Measurements from ENCODE around the gene RERG. TPM values are rescaled to one million over a fixed set of nuclear protein-coding genes. Genes with fewer than 3 reads are reported as not detected.
A peak's percentile ranks its signal among the peaks of the same experiment; 100 is the strongest.

The RERG gene
- total and polyA plus RNA-seq, 2 donors, result 20.2 to 38.4 TPM

GRCh38 chr12:15192720-15193119, 28.5 kb downstream of the RERG start:
- H3K36me3 ChIP-seq (ENCODE audit: insufficient read depth), result no peaks in the 10 kb centered on the region
- no peak overlapping the region for H3K4me3 ChIP-seq (ENCODE audit: low read depth, low read length)
- DNase-seq (ENCODE audit: extremely low spot score), result no peak
- no peaks in the 10 kb centered on the region for H3K4me1 ChIP-seq (ENCODE audit: insufficient read depth)
- 78% methylated on average over 3 of the region's 3 CpGs for WGBS
- no peak overlapping the region for H3K27ac ChIP-seq (ENCODE audit: low read depth)

GRCh38 chr12:15188127-15188526, 33.1 kb downstream of the RERG start:
- no peak overlapping the region for H3K27ac ChIP-seq (ENCODE audit: low read depth)
- no peak for DNase-seq (ENCODE audit: extremely low spot score)
- H3K36me3 ChIP-seq (ENCODE audit: insufficient read depth), result no peaks in the 10 kb centered on the region
- no peak overlapping the region for H3K4me3 ChIP-seq (ENCODE audit: low read depth, low read length)
- no peaks in the 10 kb centered on the region for H3K4me1 ChIP-seq (ENCODE audit: insufficient read depth)
- WGBS, result 85% methylated on average over 3 of the region's 3 CpGs

- no peak overlapping the region for H3K27ac ChIP-seq (ENCODE audit: low read depth)
Observed at GRCh38 chr12:15186597-15186996, 34.6 kb downstream of the RERG start.

GRCh38 chr12:15184484-15184883, 36.7 kb downstream of the RERG start:
- no peaks in the 10 kb centered on the region for H3K36me3 ChIP-seq (ENCODE audit: insufficient read depth)
- H3K27ac ChIP-seq (ENCODE audit: low read depth), result no peak overlapping the region
- no peaks in the 10 kb centered on the region for H3K4me1 ChIP-seq (ENCODE audit: insufficient read depth)
- H3K4me3 ChIP-seq (ENCODE audit: low read depth, low read length), result no peak overlapping the region
- DNase-seq (ENCODE audit: extremely low spot score), result no peak
- 72% methylated on average over 4 of the region's 4 CpGs for WGBS

More at GRCh38 chr12:15186597-15186996, 34.6 kb downstream of the RERG start:
- no peak for DNase-seq (ENCODE audit: extremely low spot score)
- H3K4me1 ChIP-seq (ENCODE audit: insufficient read depth), result no peaks in the 10 kb centered on the region
- H3K36me3 ChIP-seq (ENCODE audit: insufficient read depth), result no peaks in the 10 kb centered on the region
- WGBS, result 29% methylated on average over 1 of the region's 1 CpG
- no peak overlapping the region for H3K4me3 ChIP-seq (ENCODE audit: low read depth, low read length)

- WGBS, result 57% methylated on average over 5 of the region's 5 CpGs
- Histone ChIP-seq H3K4me3 (ENCODE audit: low read depth, low read length) (no peak overlapping the region), H3K4me1 (ENCODE audit: insufficient read depth) (no peaks in the 10 kb centered on the region), H3K36me3 (ENCODE audit: insufficient read depth) (no peaks in the 10 kb centered on the region), H3K27ac (ENCODE audit: low read depth) (no peak overlapping the region)
- DNase-seq (ENCODE audit: extremely low spot score), result no peak
Observed at GRCh38 chr12:15183821-15184220, 37.4 kb downstream of the RERG start.

- 57% methylated on average over 3 of the region's 3 CpGs for WGBS
- no peaks in the 10 kb centered on the region for H3K36me3 ChIP-seq (ENCODE audit: insufficient read depth)
- H3K27ac ChIP-seq (ENCODE audit: low read depth), result no peak overlapping the region
- no peak overlapping the region for H3K4me3 ChIP-seq (ENCODE audit: low read depth, low read length)
- no peak for DNase-seq (ENCODE audit: extremely low spot score)
- H3K4me1 ChIP-seq (ENCODE audit: insufficient read depth), result no peaks in the 10 kb centered on the region
Observed at GRCh38 chr12:15181017-15181683, 40.1 kb downstream of the RERG start.

- Histone ChIP-seq H3K36me3 (ENCODE audit: insufficient read depth) (no peaks in the 10 kb centered on the region), H3K27ac (ENCODE audit: low read depth) (no peak overlapping the region), H3K4me1 (ENCODE audit: insufficient read depth) (no peaks in the 10 kb centered on the region), H3K4me3 (ENCODE audit: low read depth, low read length) (no peak overlapping the region)
- 71% methylated on average over 2 of the region's 2 CpGs for WGBS
- no peak for DNase-seq (ENCODE audit: extremely low spot score)
Observed at GRCh38 chr12:15180325-15180724, 40.9 kb downstream of the RERG start.

- Histone ChIP-seq H3K4me3 (ENCODE audit: low read depth, low read length) (no peak overlapping the region), H3K4me1 (ENCODE audit: insufficient read depth) (no peaks in the 10 kb centered on the region), H3K27ac (ENCODE audit: low read depth) (no peak overlapping the region), H3K36me3 (ENCODE audit: insufficient read depth) (no peaks in the 10 kb centered on the region)
- WGBS, result 77% methylated on average over 2 of the region's 2 CpGs
- no peak for DNase-seq (ENCODE audit: extremely low spot score)
Observed at GRCh38 chr12:15179672-15180071, 41.5 kb downstream of the RERG start.

- H3K27ac ChIP-seq (ENCODE audit: low read depth), result no peak overlapping the region
- H3K36me3 ChIP-seq (ENCODE audit: insufficient read depth), result no peaks in the 10 kb centered on the region
- DNase-seq (ENCODE audit: extremely low spot score), result no peak
- H3K4me3 ChIP-seq (ENCODE audit: low read depth, low read length), result no peak overlapping the region
- over 99% methylated on average over 2 of the region's 2 CpGs for WGBS
- no peaks in the 10 kb centered on the region for H3K4me1 ChIP-seq (ENCODE audit: insufficient read depth)
Observed at GRCh38 chr12:15173142-15173541, 48.1 kb downstream of the RERG start.

- H3K4me3 ChIP-seq (ENCODE audit: low read depth, low read length), result no peak overlapping the region
- 85% methylated on average over 3 of the region's 3 CpGs for WGBS
- H3K27ac ChIP-seq (ENCODE audit: low read depth), result no peak overlapping the region
- H3K4me1 ChIP-seq (ENCODE audit: insufficient read depth), result no peaks in the 10 kb centered on the region
- no peak for DNase-seq (ENCODE audit: extremely low spot score)
- H3K36me3 ChIP-seq (ENCODE audit: insufficient read depth), result no peaks in the 10 kb centered on the region
Observed at GRCh38 chr12:15172060-15172822, 49.0 kb downstream of the RERG start.

- no peak for DNase-seq (ENCODE audit: extremely low spot score)
- WGBS, result 89% methylated on average over 6 of the region's 6 CpGs
- H3K36me3 ChIP-seq (ENCODE audit: insufficient read depth), result no peaks in the 10 kb centered on the region
- H3K27ac ChIP-seq (ENCODE audit: low read depth), result no peak overlapping the region
- H3K4me1 ChIP-seq (ENCODE audit: insufficient read depth), result no peaks in the 10 kb centered on the region
- H3K4me3 ChIP-seq (ENCODE audit: low read depth, low read length), result no peak overlapping the region
Observed at GRCh38 chr12:15171012-15171655, 50.1 kb downstream of the RERG start.

- Histone ChIP-seq H3K36me3 (ENCODE audit: insufficient read depth) (no peaks in the 10 kb centered on the region), H3K4me1 (ENCODE audit: insufficient read depth) (peaks cover 4% of the 10 kb centered on the region), H3K27ac (ENCODE audit: low read depth) (peak overlapping the region; percentile 38), H3K4me3 (ENCODE audit: low read depth, low read length) (no peak overlapping the region)
- WGBS, result 51% methylated on average over 5 of the region's 5 CpGs
- no peak for DNase-seq (ENCODE audit: extremely low spot score)
Observed at GRCh38 chr12:15168026-15168678, 53.1 kb downstream of the RERG start.

- Histone ChIP-seq H3K27ac (ENCODE audit: low read depth) (peak overlapping the region; percentile 77), H3K36me3 (ENCODE audit: insufficient read depth) (no peaks in the 10 kb centered on the region), H3K4me3 (ENCODE audit: low read depth, low read length) (no peak overlapping the region), H3K4me1 (ENCODE audit: insufficient read depth) (peaks cover 4% of the 10 kb centered on the region)
- WGBS, result 29% methylated on average over 6 of the region's 6 CpGs
- no peak for DNase-seq (ENCODE audit: extremely low spot score)
Observed at GRCh38 chr12:15165012-15165659, 56.1 kb downstream of the RERG start.
